ENCODE results near the gene MAG. TPM values are rescaled to one million over a fixed set of nuclear protein-coding genes. Genes with fewer than 3 reads are reported as not detected.
A peak's percentile ranks its signal among the peaks of the same experiment; 100 is the strongest.

MAG gene
- total RNA-seq, 1 donor from 2014 or later = not detected

- no peak for TF ChIP-seq CTCF (IDR thresholded peaks at IDR 0.05)
- no peaks in the 10 kb centered on the region for H3K36me3 ChIP-seq
- H3K27ac ChIP-seq = no peak overlapping the region
- peak in 1 of 2 donors; percentile 51 for DNase-seq (ENCODE audit: low spot score in 2 of 2)
- no peak overlapping the region for H3K4me3 ChIP-seq
- peaks cover 0 to 6% of the 10 kb centered on the region in 2 donors for H3K4me1 ChIP-seq
- no peaks in the 10 kb centered on the region for H3K9me3 ChIP-seq
- intact Hi-C loops (cut with DNase I) = loop anchor here (5.0 to 10.0 kb wide), 7 partner anchors 107 to 1470 kb away; partner anchors contain the start of genes COX6B1, IGFLR1, KCTD15 and LIN37
- no peaks in the 10 kb centered on the region for H3K27me3 ChIP-seq
Observed at GRCh38 chr19:35264268-35265125, 27.5 kb upstream of the MAG start.

DNA sequence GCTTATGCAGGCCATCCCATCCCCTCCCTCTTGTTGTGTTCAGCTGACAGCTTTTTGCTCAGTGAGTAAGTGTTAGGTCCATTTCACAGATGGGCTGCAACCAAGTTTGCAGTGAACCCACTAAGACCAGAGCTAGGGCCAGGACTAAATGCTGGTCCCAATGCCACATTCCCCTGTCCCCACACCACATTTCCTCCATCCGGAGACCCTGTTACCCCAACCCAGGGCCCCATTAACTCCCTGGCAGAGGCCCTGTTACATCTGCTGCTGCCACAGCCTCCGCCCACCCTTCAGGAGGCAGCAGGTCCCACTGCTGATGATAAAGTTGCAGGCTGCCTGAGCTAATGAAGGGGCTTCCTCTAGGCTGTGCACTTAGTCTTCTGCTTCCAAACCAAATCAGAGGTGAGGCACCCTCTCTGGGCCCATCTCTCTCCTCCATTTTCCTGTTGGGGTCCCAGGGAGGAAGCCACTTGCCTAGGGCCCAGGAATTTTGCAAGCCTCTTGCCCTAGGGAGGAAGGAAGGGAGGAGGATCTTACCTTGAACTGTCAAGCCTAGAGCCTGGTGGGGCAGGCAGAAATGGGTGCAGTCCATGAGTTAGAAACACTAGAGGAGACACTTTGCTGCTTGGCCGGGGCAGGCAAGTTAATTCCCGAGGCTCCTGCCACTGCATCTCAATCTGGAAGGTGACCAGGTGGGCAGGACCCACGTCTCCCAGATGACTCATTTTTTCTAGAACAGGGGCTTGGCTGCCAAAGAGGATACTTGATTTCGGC, 26.6 kb upstream of the MAG start:
- intact Hi-C loops (cut with DNase I) = loop anchor here (5.0 to 10.0 kb wide), 7 partner anchors 108 to 1471 kb away; partner anchors contain the start of genes COX6B1, IGFLR1, KCTD15 and LIN37
- DNase-seq (ENCODE audit: low spot score in 2 of 2) = peak in 1 of 2 donors; percentile 63
- no peak for TF ChIP-seq CTCF (IDR thresholded peaks at IDR 0.05)
- no peaks in the 10 kb centered on the region for H3K9me3 ChIP-seq
- no peaks in the 10 kb centered on the region for H3K27me3 ChIP-seq
- H3K36me3 ChIP-seq = peaks cover 0 to 2% of the 10 kb centered on the region in 2 donors
- H3K27ac ChIP-seq = no peak overlapping the region
- no peak overlapping the region for H3K4me3 ChIP-seq
- peaks cover 7 to 12% of the 10 kb centered on the region in 2 donors for H3K4me1 ChIP-seq

DNA sequence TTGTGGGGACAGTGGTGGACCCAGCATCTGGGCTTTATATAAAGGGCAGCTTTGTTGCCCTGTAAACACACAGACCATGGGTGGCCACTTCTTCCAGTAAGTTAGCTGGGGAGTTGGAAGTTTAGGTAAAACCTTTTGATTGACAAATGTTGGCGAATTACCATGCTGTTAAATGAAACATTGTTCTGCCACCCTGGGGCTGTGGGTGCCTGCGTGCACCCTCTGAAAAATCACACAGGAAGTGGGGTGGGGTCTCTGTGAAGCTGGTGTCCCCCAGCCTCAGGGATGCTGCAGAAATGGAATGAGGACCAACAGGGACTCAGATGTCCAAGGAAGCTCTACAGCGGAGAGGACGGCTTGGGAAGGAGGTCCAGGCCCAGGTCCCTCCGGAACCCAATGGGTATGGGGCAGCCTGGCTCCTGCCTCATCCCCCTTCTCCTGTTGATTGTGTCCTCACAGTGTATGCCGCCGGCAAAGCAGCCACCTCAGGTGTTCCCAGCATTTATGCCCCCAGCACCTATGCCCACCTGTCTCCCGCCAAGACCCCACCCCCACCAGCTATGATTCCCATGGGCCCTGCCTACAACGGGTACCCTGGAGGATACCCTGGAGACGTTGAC, 26.0 kb upstream of the MAG start:
- intact Hi-C loops (cut with DNase I) = loop anchor here (2.0 to 10.0 kb wide), 8 partner anchors 109 to 1471 kb away; partner anchors contain the start of genes COX6B1, IGFLR1, KCTD15 and LIN37
- Histone ChIP-seq H3K4me1 (peaks cover 7 to 12% of the 10 kb centered on the region in 2 donors), H3K9me3 (no peaks in the 10 kb centered on the region), H3K27me3 (no peaks in the 10 kb centered on the region), H3K27ac (peak overlapping the region in 1 of 2 donors; percentile 3), H3K36me3 (peaks cover 4 to 9% of the 10 kb centered on the region in 2 donors), H3K4me3 (no peak overlapping the region)
- TF ChIP-seq CTCF (IDR thresholded peaks at IDR 0.05) = no peak
- peak in 1 of 2 donors; percentile 58 for DNase-seq (ENCODE audit: low spot score in 2 of 2)

DNA sequence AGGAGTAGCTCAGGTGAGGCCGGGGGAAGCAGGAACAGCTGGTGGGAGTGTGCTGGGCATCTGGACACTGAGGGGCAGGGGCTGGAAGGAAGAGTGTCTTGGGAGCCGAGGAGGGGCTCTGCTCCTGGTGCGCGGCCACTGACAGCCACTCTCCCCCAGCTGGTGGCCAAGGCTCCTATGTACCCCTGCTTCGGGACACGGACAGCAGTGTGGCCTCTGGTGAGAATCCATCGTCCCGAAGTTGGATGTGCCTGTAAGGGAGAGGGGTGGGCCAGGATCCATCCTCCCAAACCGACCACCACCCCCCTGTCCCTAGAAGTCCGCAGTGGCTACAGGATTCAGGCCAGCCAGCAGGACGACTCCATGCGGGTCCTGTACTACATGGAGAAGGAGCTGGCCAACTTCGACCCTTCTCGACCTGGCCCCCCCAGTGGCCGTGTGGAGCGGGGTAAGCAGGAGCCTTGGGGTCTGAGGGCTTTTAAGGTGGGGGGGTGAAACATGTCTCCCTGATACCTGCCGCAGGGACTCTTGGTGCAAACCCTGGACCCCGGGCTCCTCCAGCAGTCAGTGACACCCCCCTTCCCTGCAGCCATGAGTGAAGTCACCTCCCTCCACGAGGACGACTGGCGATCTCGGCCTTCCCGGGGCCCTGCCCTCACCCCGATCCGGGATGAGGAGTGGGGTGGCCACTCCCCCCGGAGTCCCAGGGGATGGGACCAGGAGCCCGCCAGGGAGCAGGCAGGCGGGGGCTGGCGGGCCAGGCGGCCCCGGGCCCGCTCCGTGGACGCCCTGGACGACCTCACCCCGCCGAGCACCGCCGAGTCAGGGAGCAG, 25.2 kb upstream of the MAG start:
- no peaks in the 10 kb centered on the region for H3K9me3 ChIP-seq
- H3K4me3 ChIP-seq = peak overlapping the region; percentile 86 to 98
- H3K27me3 ChIP-seq = no peaks in the 10 kb centered on the region
- TF ChIP-seq CTCF (IDR thresholded peaks at IDR 0.05) = no peak
- peak in 1 of 2 donors; percentile 70 for DNase-seq (ENCODE audit: low spot score in 2 of 2)
- H3K4me1 ChIP-seq = peaks cover 7 to 12% of the 10 kb centered on the region in 2 donors
- intact Hi-C loops (cut with DNase I) = loop anchor here (2.0 to 10.0 kb wide), 8 partner anchors 109 to 1472 kb away; partner anchors contain the start of genes COX6B1, IGFLR1, KCTD15 and LIN37
- H3K27ac ChIP-seq = peak overlapping the region; percentile 91 to 97
- peaks cover 12 to 16% of the 10 kb centered on the region in 2 donors for H3K36me3 ChIP-seq

All from ascending aorta (tissue), 2 donors.